ENCODE data around the gene PLCG1.

DNA sequence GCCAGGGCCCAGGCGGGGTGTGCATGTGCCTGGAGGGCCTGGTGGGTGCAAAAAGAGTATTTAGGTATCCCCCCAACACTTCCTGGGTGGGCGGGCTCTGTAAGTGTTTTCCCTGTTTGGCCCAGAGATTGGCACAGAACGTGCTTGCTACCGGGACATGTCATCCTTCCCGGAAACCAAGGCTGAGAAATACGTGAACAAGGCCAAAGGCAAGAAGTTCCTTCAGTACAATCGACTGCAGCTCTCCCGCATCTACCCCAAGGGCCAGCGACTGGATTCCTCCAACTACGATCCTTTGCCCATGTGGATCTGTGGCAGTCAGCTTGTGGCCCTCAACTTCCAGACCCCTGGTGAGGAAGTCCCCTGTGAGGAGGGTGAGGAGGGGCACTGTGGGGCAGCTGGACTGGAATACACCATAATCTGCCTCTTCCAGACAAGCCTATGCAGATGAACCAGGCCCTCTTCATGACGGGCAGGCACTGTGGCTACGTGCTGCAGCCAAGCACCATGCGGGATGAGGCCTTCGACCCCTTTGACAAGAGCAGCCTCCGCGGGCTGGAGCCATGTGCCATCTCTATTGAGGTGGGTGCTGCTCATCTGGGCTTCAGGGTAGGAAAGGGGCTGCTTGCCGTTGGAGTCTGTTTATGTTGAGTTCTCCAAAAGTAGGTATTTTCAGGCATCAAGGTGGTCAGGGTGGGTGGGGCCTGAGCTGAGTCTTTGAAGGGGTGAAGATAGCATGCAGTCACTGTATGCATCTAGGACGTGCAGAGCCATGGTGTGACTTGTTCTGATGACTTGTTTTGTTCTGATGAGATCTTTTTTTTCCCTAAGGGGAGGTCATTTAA, 35.2 kb downstream of the PLCG1 start:
- TF ChIP-seq POLR2A (IDR thresholded peaks at IDR 0.05; ENCODE audit: low read depth, low read length) (no peak), CTCF (IDR thresholded peaks at IDR 0.05; ENCODE audit: extremely low read depth in 1 of 2, insufficient read depth in 1 of 2, low read depth in 1 of 2, low read length in 2 of 2) (no peak)

All from endothelial cell of umbilical vein (primary cell).